Thyroid gland (tissue), 4 donors: Measurements from ENCODE around the gene NF1.

Experiments used
- CTCF ChIP-seq, 6 experiments: fragments of 200-600 bp in 3 of 6; fragments of 450-650 bp in 3 of 6; sonication (generic) in 3 of 6; IDR thresholded peaks; one replicate each; pipeline ENCODE4 v1.5.1; 2016 to 2019; ENCODE audit warnings: antibody characterized with exemption in 6 of 6, mild to moderate bottlenecking in 2 of 6, inconsistent platforms in 1 of 6, moderate library complexity in 1 of 6
- POLR2A ChIP-seq, 2 donors: fragments of 450-650 bp; IDR thresholded peaks; one replicate each; pipeline ENCODE4 v1.6.1; 2017; ENCODE audit warnings: antibody characterized with exemption in 2 of 2, mild to moderate bottlenecking in 2 of 2, moderate library complexity in 1 of 2

- TF ChIP-seq CTCF (IDR thresholded peaks at IDR 0.05) (no peak), POLR2A (IDR thresholded peaks at IDR 0.05) (no peak)
Observed at GRCh38 chr17:31126318-31126717, 31.5 kb downstream of the NF1 start.
